ENCODE results near the gene CPVL.

The CPVL gene

GRCh38 chr7:29076631-29077030, 69.7 kb downstream of the CPVL start:
- WGBS, 2 experiments (ENCODE audit: insufficient coverage in 2 of 2) = 90 to 100% methylated on average over 2 of the region's 5 CpGs
- Histone ChIP-seq H3K36me3 (ENCODE audit: control insufficient read depth, insufficient read depth, low read length) (no peaks in the 10 kb centered on the region), H3K4me3 (ENCODE audit: extremely low read depth, insufficient read depth, low read length, poor library complexity, severe bottlenecking) (no peak overlapping the region), H3K9me3 (ENCODE audit: control insufficient read depth, low read length) (no peaks in the 10 kb centered on the region), H3K4me1 (ENCODE audit: control insufficient read depth, insufficient read depth, low read length, poor library complexity, severe bottlenecking) (no peaks in the 10 kb centered on the region), H3K27ac (ENCODE audit: low read depth, low read length, severe bottlenecking) (no peak overlapping the region)

GRCh38 chr7:29075606-29076005, 70.7 kb downstream of the CPVL start:
- Histone ChIP-seq H3K27ac (ENCODE audit: low read depth, low read length, severe bottlenecking) (no peak overlapping the region), H3K36me3 (ENCODE audit: control insufficient read depth, insufficient read depth, low read length) (no peaks in the 10 kb centered on the region), H3K4me1 (ENCODE audit: control insufficient read depth, insufficient read depth, low read length, poor library complexity, severe bottlenecking) (no peaks in the 10 kb centered on the region), H3K9me3 (ENCODE audit: control insufficient read depth, low read length) (no peaks in the 10 kb centered on the region), H3K4me3 (ENCODE audit: extremely low read depth, insufficient read depth, low read length, poor library complexity, severe bottlenecking) (no peak overlapping the region)
- no CpG with 5 or more reads among the region's 1 CpG for WGBS, 2 experiments (ENCODE audit: insufficient coverage in 2 of 2)

GRCh38 chr7:29071203-29071874, 75.0 kb downstream of the CPVL start:
- no peaks in the 10 kb centered on the region for H3K4me1 ChIP-seq (ENCODE audit: control insufficient read depth, insufficient read depth, low read length, poor library complexity, severe bottlenecking)
- H3K36me3 ChIP-seq (ENCODE audit: control insufficient read depth, insufficient read depth, low read length) = no peaks in the 10 kb centered on the region
- H3K27ac ChIP-seq (ENCODE audit: low read depth, low read length, severe bottlenecking) = no peak overlapping the region
- 72 to 85% methylated on average over 3 to 4 of the region's 5 CpGs for WGBS, 2 experiments (ENCODE audit: insufficient coverage in 2 of 2)
- H3K4me3 ChIP-seq (ENCODE audit: extremely low read depth, insufficient read depth, low read length, poor library complexity, severe bottlenecking) = no peak overlapping the region
- no peaks in the 10 kb centered on the region for H3K9me3 ChIP-seq (ENCODE audit: control insufficient read depth, low read length)

- H3K4me1 ChIP-seq (ENCODE audit: control insufficient read depth, insufficient read depth, low read length, poor library complexity, severe bottlenecking) = no peaks in the 10 kb centered on the region
- WGBS, 2 experiments (ENCODE audit: insufficient coverage in 2 of 2) = 100% methylated on average over 1 to 2 of the region's 2 CpGs
- H3K4me3 ChIP-seq (ENCODE audit: extremely low read depth, insufficient read depth, low read length, poor library complexity, severe bottlenecking) = no peak overlapping the region
- no peak overlapping the region for H3K27ac ChIP-seq (ENCODE audit: low read depth, low read length, severe bottlenecking)
- H3K36me3 ChIP-seq (ENCODE audit: control insufficient read depth, insufficient read depth, low read length) = no peaks in the 10 kb centered on the region
- no peaks in the 10 kb centered on the region for H3K9me3 ChIP-seq (ENCODE audit: control insufficient read depth, low read length)
Observed at GRCh38 chr7:29066641-29067040, 79.7 kb downstream of the CPVL start.

GRCh38 chr7:29065181-29065857, 81.0 kb downstream of the CPVL start:
- 90 to 100% methylated on average over 2 to 3 of the region's 5 CpGs for WGBS, 2 experiments (ENCODE audit: insufficient coverage in 2 of 2)
- H3K27ac ChIP-seq (ENCODE audit: low read depth, low read length, severe bottlenecking) = no peak overlapping the region
- no peaks in the 10 kb centered on the region for H3K36me3 ChIP-seq (ENCODE audit: control insufficient read depth, insufficient read depth, low read length)

GRCh38 chr7:29063872-29064271, 82.5 kb downstream of the CPVL start:
- WGBS, 2 experiments (ENCODE audit: insufficient coverage in 2 of 2) = 100% methylated on average over 1 of the region's 2 CpGs
- H3K4me1 ChIP-seq (ENCODE audit: control insufficient read depth, insufficient read depth, low read length, poor library complexity, severe bottlenecking) = no peaks in the 10 kb centered on the region
- no peak overlapping the region for H3K4me3 ChIP-seq (ENCODE audit: extremely low read depth, insufficient read depth, low read length, poor library complexity, severe bottlenecking)
- no peaks in the 10 kb centered on the region for H3K36me3 ChIP-seq (ENCODE audit: control insufficient read depth, insufficient read depth, low read length)
- H3K9me3 ChIP-seq (ENCODE audit: control insufficient read depth, low read length) = no peaks in the 10 kb centered on the region
- H3K27ac ChIP-seq (ENCODE audit: low read depth, low read length, severe bottlenecking) = no peak overlapping the region

More at GRCh38 chr7:29065181-29065857, 81.0 kb downstream of the CPVL start:
- H3K4me3 ChIP-seq (ENCODE audit: extremely low read depth, insufficient read depth, low read length, poor library complexity, severe bottlenecking) = no peak overlapping the region
- no peaks in the 10 kb centered on the region for H3K4me1 ChIP-seq (ENCODE audit: control insufficient read depth, insufficient read depth, low read length, poor library complexity, severe bottlenecking)
- H3K9me3 ChIP-seq (ENCODE audit: control insufficient read depth, low read length) = no peaks in the 10 kb centered on the region

- no peak overlapping the region for H3K4me3 ChIP-seq (ENCODE audit: extremely low read depth, insufficient read depth, low read length, poor library complexity, severe bottlenecking)
- WGBS, 2 experiments (ENCODE audit: insufficient coverage in 2 of 2) = 92% methylated on average over 2 to 3 of the region's 3 CpGs
- no peaks in the 10 kb centered on the region for H3K9me3 ChIP-seq (ENCODE audit: control insufficient read depth, low read length)
- no peak overlapping the region for H3K27ac ChIP-seq (ENCODE audit: low read depth, low read length, severe bottlenecking)
- no peaks in the 10 kb centered on the region for H3K36me3 ChIP-seq (ENCODE audit: control insufficient read depth, insufficient read depth, low read length)
- H3K4me1 ChIP-seq (ENCODE audit: control insufficient read depth, insufficient read depth, low read length, poor library complexity, severe bottlenecking) = no peaks in the 10 kb centered on the region
Observed at GRCh38 chr7:29063236-29063635, 83.1 kb downstream of the CPVL start.

- Histone ChIP-seq H3K4me3 (ENCODE audit: extremely low read depth, insufficient read depth, low read length, poor library complexity, severe bottlenecking) (no peak overlapping the region), H3K27ac (ENCODE audit: low read depth, low read length, severe bottlenecking) (no peak overlapping the region), H3K9me3 (ENCODE audit: control insufficient read depth, low read length) (no peaks in the 10 kb centered on the region), H3K36me3 (ENCODE audit: control insufficient read depth, insufficient read depth, low read length) (no peaks in the 10 kb centered on the region), H3K4me1 (ENCODE audit: control insufficient read depth, insufficient read depth, low read length, poor library complexity, severe bottlenecking) (no peaks in the 10 kb centered on the region)
Observed at GRCh38 chr7:29053105-29053872, 93.0 kb downstream of the CPVL start.

- Histone ChIP-seq H3K9me3 (ENCODE audit: control insufficient read depth, low read length) (no peaks in the 10 kb centered on the region), H3K4me3 (ENCODE audit: extremely low read depth, insufficient read depth, low read length, poor library complexity, severe bottlenecking) (no peak overlapping the region), H3K4me1 (ENCODE audit: control insufficient read depth, insufficient read depth, low read length, poor library complexity, severe bottlenecking) (peaks cover 4% of the 10 kb centered on the region), H3K36me3 (ENCODE audit: control insufficient read depth, insufficient read depth, low read length) (no peaks in the 10 kb centered on the region), H3K27ac (ENCODE audit: low read depth, low read length, severe bottlenecking) (no peak overlapping the region)
- no CpG with 5 or more reads among the region's 2 CpGs for WGBS, 2 experiments (ENCODE audit: insufficient coverage in 2 of 2)
Observed at GRCh38 chr7:29046978-29047377, 99.4 kb downstream of the CPVL start.

- no peaks in the 10 kb centered on the region for H3K36me3 ChIP-seq (ENCODE audit: control insufficient read depth, insufficient read depth, low read length)
- H3K4me1 ChIP-seq (ENCODE audit: control insufficient read depth, insufficient read depth, low read length, poor library complexity, severe bottlenecking) = peaks cover 8% of the 10 kb centered on the region
- WGBS, 2 experiments (ENCODE audit: insufficient coverage in 2 of 2) = 67 to 100% methylated on average over 1 of the region's 4 CpGs
- H3K9me3 ChIP-seq (ENCODE audit: control insufficient read depth, low read length) = no peaks in the 10 kb centered on the region
- H3K4me3 ChIP-seq (ENCODE audit: extremely low read depth, insufficient read depth, low read length, poor library complexity, severe bottlenecking) = no peak overlapping the region
- no peak overlapping the region for H3K27ac ChIP-seq (ENCODE audit: low read depth, low read length, severe bottlenecking)
Observed at GRCh38 chr7:29045258-29046086, 100.9 kb downstream of the CPVL start.

Data from mesodermal cell (in vitro differentiated cells).